HEK293T (cell line): ENCODE measurements around the gene SASS6.
"Not testable (repeated sequence)": the region's sequence is repeated elsewhere in the genome, so short reads cannot be mapped to it uniquely, and the experiment has no call there.

ENCODE experiments used
- CTCF ChIA-PET: fragments of 350-600 bp; formaldehyde crosslinking; extraction: SDS; loops from one replicate; lab custom pipeline; 2021; ENCODE audit warnings: antibody characterized with exemption, inconsistent platforms; lab: Yijun Ruan, JAX
- POLR2A ChIA-PET: fragments of 350-600 bp; formaldehyde crosslinking; extraction: SDS; loops from one replicate; lab custom pipeline; 2020; ENCODE audit warnings: antibody characterized with exemption, inconsistent platforms; lab: Yijun Ruan, JAX
- DNase-seq: peaks from one replicate; pipeline ENCODE4 v3.0.0; 2012; ENCODE audit warnings: mixed read lengths; ENCODE audit errors: extremely low spot score
- ARNT ChIP-seq: fragments of 450-650 bp; IDR thresholded peaks from 2 replicates; pipeline ENCODE4 v1.6.1; 2017; ENCODE audit warnings: mild to moderate bottlenecking
- BHLHE40 ChIP-seq: fragments of 450-650 bp; IDR thresholded peaks from 2 replicates; pipeline ENCODE4 v1.6.1; 2016; ENCODE audit warnings: mild to moderate bottlenecking, moderate library complexity, borderline replicate concordance
- CTBP1 ChIP-seq: fragments of 450-650 bp; IDR thresholded peaks from 2 replicates; pipeline ENCODE4 v1.6.1; 2016; ENCODE audit warnings: borderline replicate concordance
- ELF4 ChIP-seq: fragments of 450-650 bp; IDR thresholded peaks from 2 replicates; pipeline ENCODE4 v1.6.1; 2017; ENCODE audit warnings: antibody characterized with exemption
- FOXA1 ChIP-seq: fragments of 450-650 bp; IDR thresholded peaks from 2 replicates; pipeline ENCODE4 v1.6.1; 2016; ENCODE audit warnings: mild to moderate bottlenecking
- FOXK2 ChIP-seq: fragments of 450-650 bp; IDR thresholded peaks from 2 replicates; pipeline ENCODE4 v1.6.1; 2016; ENCODE audit warnings: mild to moderate bottlenecking
- FOXM1 ChIP-seq: fragments of 450-650 bp; IDR thresholded peaks from 2 replicates; pipeline ENCODE4 v1.6.1; 2017; ENCODE audit warnings: mild to moderate bottlenecking, borderline replicate concordance
- HDGF ChIP-seq: fragments of 450-650 bp; IDR thresholded peaks from 2 replicates; pipeline ENCODE4 v1.6.1; 2017; ENCODE audit warnings: antibody characterized with exemption, borderline replicate concordance
- L3MBTL2 ChIP-seq: fragments of 450-650 bp; conservative IDR thresholded peaks from 2 replicates; pipeline ENCODE4 v1.6.1; 2016; ENCODE audit warnings: mild to moderate bottlenecking
- LEF1 ChIP-seq: fragments of 450-650 bp; IDR thresholded peaks from 2 replicates; pipeline ENCODE4 v1.6.1; 2017; ENCODE audit warnings: mild to moderate bottlenecking, borderline replicate concordance
- NFRKB ChIP-seq: fragments of 450-650 bp; IDR thresholded peaks from 2 replicates; pipeline ENCODE4 v1.6.1; 2016; ENCODE audit warnings: mild to moderate bottlenecking, moderate library complexity
- PKNOX1 ChIP-seq: fragments of 450-650 bp; IDR thresholded peaks from 2 replicates; pipeline ENCODE4 v1.6.1; 2016
- SP1 ChIP-seq: fragments of 450-650 bp; IDR thresholded peaks from 2 replicates; pipeline ENCODE4 v1.6.1; 2017
- SUZ12 ChIP-seq: fragments of 450-650 bp; IDR thresholded peaks from 2 replicates; pipeline ENCODE4 v1.6.1; 2016; ENCODE audit warnings: mild to moderate bottlenecking
- TARDBP ChIP-seq: fragments of 450-650 bp; IDR thresholded peaks from 2 replicates; pipeline ENCODE4 v1.6.1; 2016
- ZNF384 ChIP-seq: fragments of 450-650 bp; IDR thresholded peaks from 2 replicates; pipeline ENCODE4 v1.6.1; 2016

SASS6 gene

DNA sequence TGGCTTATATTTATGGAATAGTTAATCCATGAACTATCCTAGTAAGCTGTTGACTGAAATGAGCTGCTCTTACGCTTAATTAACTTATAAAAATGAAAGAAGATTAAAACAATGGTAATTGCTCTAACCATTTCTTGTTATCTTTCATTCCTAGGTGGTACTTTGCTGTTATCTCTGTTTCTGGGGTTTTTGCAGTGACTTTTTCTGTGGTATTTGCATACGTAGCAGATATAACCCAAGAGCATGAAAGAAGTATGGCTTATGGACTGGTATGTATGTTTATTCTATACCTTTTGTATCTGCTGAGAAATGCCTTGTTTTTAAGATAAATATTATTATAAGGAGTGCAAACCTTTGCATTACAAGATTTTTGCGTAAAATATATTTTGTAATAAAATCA lies 71.0 kb downstream of the SASS6 start:
- ChIA-PET POLR2A (no interaction called here), CTCF (no interaction called here)
- TF ChIP-seq TARDBP (no peak), ELF4 (no peak), L3MBTL2 (no peak), FOXM1 (no peak), BHLHE40 (no peak), NFRKB (no peak), ZNF384 (no peak), PKNOX1 (no peak), SP1 (no peak), ARNT (no peak), SUZ12 (no peak), FOXK2 (no peak), CTBP1 (no peak), FOXA1 (no peak)
- DNase-seq = no peak

- no peak for DNase-seq
- TF ChIP-seq FOXM1 = no peak
- TF ChIP-seq SUZ12 = no peak
- no peak for TF ChIP-seq TARDBP
- no peak for TF ChIP-seq FOXA1
- TF ChIP-seq FOXK2 = no peak
- no peak for TF ChIP-seq LEF1
- no peak for TF ChIP-seq SP1
- TF ChIP-seq HDGF = no peak
- TF ChIP-seq ELF4 = no peak
- TF ChIP-seq PKNOX1 = no peak
- TF ChIP-seq L3MBTL2 = no peak
- TF ChIP-seq NFRKB = no peak
- no peak for TF ChIP-seq ZNF384
- no peak for TF ChIP-seq CTBP1
- ChIA-PET CTCF (interaction anchor here (0.6 kb wide), 1 partner anchor 15 kb away, joined by 3 read pairs; no protein-coding TSS in a partner anchor), POLR2A (no interaction called here)
Measured at GRCh38 chr1:100053727-100054126, 79.0 kb downstream of the SASS6 start.

DNA sequence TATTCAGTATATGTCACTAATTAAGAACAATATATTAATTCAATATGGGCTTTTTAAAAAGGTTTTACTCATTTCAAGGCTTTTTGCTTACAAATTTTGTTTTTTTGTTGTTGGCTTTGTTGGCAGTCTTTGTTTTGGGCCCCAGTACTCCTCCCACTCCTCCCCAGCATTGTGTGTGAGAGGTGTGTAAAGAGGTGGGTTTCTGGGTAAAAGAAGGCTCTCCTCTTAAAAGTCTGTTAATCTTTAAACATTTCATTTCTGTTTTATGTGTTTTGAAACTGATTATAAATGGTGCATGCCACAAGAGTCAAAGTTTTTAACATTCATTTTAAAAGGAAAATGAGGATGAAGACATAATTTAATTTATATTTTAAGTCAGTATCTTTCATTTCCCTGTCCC lies 79.6 kb downstream of the SASS6 start:
- ChIA-PET POLR2A (no interaction called here), CTCF (no interaction called here)
- no peak for TF ChIP-seq ARNT
- TF ChIP-seq SP1 = no peak
- TF ChIP-seq PKNOX1 = no peak
- no peak for TF ChIP-seq FOXK2
- no peak for TF ChIP-seq BHLHE40
- no peak for TF ChIP-seq L3MBTL2
- no peak for TF ChIP-seq NFRKB
- TF ChIP-seq FOXA1 = no peak
- TF ChIP-seq ZNF384 = no peak
- TF ChIP-seq CTBP1 = no peak
- TF ChIP-seq LEF1 = no peak
- TF ChIP-seq TARDBP = no peak
- TF ChIP-seq FOXM1 = no peak
- no peak for TF ChIP-seq SUZ12
- TF ChIP-seq HDGF = no peak
- no peak for TF ChIP-seq ELF4
- DNase-seq = no peak

GRCh38 chr1:100051893-100052292 lies 80.8 kb downstream of the SASS6 start:
- ChIA-PET CTCF (interaction anchor here (0.6 kb wide), 1 partner anchor 33 kb away, joined by 3 read pairs; no protein-coding TSS in a partner anchor), POLR2A (no interaction called here)
- DNase-seq = no peak
- TF ChIP-seq FOXA1 (no peak), ELF4 (no peak), SP1 (no peak), FOXK2 (no peak), NFRKB (no peak), ARNT (no peak)

- POLR2A ChIA-PET = no interaction called here
- DNase-seq = no peak
- CTCF ChIA-PET = interaction anchor here (0.6 kb wide), 1 partner anchor 32 kb away, joined by 3 read pairs; no protein-coding TSS in a partner anchor
- no peak for TF ChIP-seq BHLHE40
- no peak for TF ChIP-seq TARDBP
- TF ChIP-seq ARNT = no peak
Measured at GRCh38 chr1:100051401-100051800, 81.3 kb downstream of the SASS6 start.

- TF ChIP-seq SUZ12 = no peak
- TF ChIP-seq ZNF384 = no peak
- TF ChIP-seq PKNOX1 = no peak
- no peak for TF ChIP-seq ARNT
- TF ChIP-seq L3MBTL2 = no peak
- no peak for TF ChIP-seq FOXK2
- TF ChIP-seq BHLHE40 = no peak
- TF ChIP-seq TARDBP = no peak
- no peak for TF ChIP-seq FOXA1
- TF ChIP-seq NFRKB = no peak
- TF ChIP-seq SP1 = no peak
- no peak for TF ChIP-seq LEF1
- no peak for TF ChIP-seq HDGF
- TF ChIP-seq ELF4 = no peak
- no peak for TF ChIP-seq CTBP1
- no peak for TF ChIP-seq FOXM1
- ChIA-PET POLR2A (no interaction called here), CTCF (no interaction called here)
- DNase-seq = no peak
Measured at GRCh38 chr1:100050139-100050538, 82.6 kb downstream of the SASS6 start.

GRCh38 chr1:100047235-100047708 lies 85.5 kb downstream of the SASS6 start:
- DNase-seq, CTCF ChIA-PET: not testable (repeated sequence)

More at GRCh38 chr1:100047235-100047708, 85.5 kb downstream of the SASS6 start:
- POLR2A ChIA-PET = interaction anchor here (1.7 kb wide), 1 partner anchor 9 kb away, joined by 8 read pairs; a partner anchor contains a TSS
